Measurements from ENCODE around the gene GABARAP.

The GABARAP gene

DNA sequence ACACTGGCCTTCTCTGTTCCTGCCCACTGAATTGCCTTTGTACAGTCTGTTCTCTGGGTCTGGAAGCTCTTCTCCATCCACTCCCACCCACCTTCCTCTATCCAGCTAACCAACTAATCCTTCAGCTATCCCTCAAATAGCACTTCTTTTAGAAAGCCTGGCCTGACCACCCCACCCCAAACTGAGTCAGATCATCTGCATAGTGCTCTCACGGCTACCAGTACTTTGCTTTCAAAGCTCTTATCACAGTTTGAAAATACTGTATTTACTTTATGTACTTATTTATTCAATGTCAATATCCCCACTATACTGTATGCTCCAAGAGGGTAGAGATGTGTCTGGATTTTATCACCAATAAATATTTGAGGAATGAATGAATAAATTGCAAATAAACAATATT lies 24.5 kb upstream of the GABARAP start:
- TF ChIP-seq TCF12 (IDR thresholded peaks at IDR 0.05; ENCODE audit: low read depth): no peak
- no peak for TF ChIP-seq NFIC (IDR thresholded peaks at IDR 0.05)
- TF ChIP-seq, protein P1, sequence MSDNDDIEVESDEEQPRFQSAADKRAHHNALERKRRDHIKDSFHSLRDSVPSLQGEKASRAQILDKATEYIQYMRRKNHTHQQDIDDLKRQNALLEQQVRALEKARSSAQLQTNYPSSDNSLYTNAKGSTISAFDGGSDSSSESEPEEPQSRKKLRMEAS (IDR thresholded peaks at IDR 0.05): no peak
- no peak for TF ChIP-seq YY1 (IDR thresholded peaks at IDR 0.05; ENCODE audit: low read depth)

DNA sequence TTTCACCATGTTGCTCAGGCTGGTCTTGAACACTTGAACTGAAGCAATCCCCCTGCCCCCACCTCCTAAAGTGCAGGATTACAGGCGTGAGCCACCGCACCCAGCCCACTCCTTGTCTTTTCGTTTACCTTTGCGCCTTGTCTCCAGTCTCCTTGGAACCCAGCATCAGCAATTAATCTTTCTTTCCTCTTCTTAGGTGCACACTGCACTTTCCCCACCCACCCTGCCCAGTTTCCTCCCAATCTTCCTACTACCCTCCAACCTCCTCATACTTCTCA lies 21.5 kb upstream of the GABARAP start:
- TF ChIP-seq TEAD4 (IDR thresholded peaks at IDR 0.05) (no peak), EP300 (IDR thresholded peaks at IDR 0.05; ENCODE audit: borderline replicate concordance) (no peak), EGR1 (IDR thresholded peaks at IDR 0.05) (no peak), ZBTB7A (IDR thresholded peaks at IDR 0.05; ENCODE audit: low read depth) (no peak), FOXM1 (IDR thresholded peaks at IDR 0.05; ENCODE audit: borderline replicate concordance, low read depth) (no peak), CREB1 (IDR thresholded peaks at IDR 0.05; ENCODE audit: low read depth) (no peak), CEBPB (IDR thresholded peaks at IDR 0.05) (no peak), TAF1 (IDR thresholded peaks at IDR 0.05; ENCODE audit: low read depth) (no peak), TCF12 (IDR thresholded peaks at IDR 0.05; ENCODE audit: low read depth) (no peak), NFIC (IDR thresholded peaks at IDR 0.05) (no peak), YY1 (IDR thresholded peaks at IDR 0.05; ENCODE audit: low read depth) (no peak)
- TF ChIP-seq, protein P2, sequence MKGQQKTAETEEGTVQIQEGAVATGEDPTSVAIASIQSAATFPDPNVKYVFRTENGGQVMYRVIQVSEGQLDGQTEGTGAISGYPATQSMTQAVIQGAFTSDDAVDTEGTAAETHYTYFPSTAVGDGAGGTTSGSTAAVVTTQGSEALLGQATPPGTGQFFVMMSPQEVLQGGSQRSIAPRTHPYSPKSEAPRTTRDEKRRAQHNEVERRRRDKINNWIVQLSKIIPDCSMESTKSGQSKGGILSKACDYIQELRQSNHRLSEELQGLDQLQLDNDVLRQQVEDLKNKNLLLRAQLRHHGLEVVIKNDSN (IDR thresholded peaks at IDR 0.05): no peak
- TF ChIP-seq, protein P1 (IDR thresholded peaks at IDR 0.05): no peak

DNA sequence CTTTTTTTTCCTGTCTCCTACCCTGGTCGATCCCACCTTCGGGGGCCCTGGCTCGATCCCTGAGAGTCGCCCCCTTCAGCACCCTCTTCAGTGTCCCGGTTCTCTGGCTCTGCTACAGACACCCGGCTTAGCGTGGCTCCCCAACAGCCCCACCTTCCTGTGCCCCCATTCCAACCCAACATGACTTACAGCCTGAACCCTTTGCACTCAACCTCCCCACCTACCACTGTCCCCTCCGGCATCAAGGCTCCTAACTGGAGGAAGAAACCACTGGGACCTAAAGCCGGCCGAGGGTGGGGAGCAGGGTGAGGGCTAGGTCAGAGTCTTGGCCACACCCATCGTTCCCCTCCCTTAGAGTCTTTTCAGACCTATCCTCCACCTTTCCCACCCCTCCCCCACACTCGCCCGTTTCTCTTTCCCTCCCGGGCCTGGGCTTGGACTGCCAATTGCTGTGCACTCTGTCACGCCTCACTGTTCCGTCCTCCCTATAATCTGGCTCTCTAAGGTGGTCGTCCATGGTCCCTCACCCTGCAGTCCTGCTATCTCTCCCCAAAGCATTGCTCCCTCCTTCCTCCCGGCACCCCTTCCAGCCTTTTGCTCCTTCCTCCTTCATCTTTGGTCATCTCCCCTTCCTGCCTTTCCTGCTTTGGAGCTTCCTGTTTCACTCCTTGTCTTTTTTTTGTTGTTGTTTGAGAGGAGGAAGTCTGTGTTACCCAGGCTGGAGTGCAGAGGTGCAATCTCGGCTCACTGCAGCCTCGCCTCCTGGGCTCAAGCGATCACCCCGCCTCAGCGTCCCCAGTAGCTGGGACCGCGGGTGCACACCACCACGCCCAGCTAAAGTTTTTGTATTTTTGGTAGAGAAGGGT lies 20.9 kb upstream of the GABARAP start:
- TF ChIP-seq ZBTB7A (IDR thresholded peaks at IDR 0.05; ENCODE audit: low read depth): 0 out of 2 replicates have a peak, but pooled peaks have one; percentile 51
- TF ChIP-seq TAF1 (IDR thresholded peaks at IDR 0.05; ENCODE audit: low read depth): no peak

DNA sequence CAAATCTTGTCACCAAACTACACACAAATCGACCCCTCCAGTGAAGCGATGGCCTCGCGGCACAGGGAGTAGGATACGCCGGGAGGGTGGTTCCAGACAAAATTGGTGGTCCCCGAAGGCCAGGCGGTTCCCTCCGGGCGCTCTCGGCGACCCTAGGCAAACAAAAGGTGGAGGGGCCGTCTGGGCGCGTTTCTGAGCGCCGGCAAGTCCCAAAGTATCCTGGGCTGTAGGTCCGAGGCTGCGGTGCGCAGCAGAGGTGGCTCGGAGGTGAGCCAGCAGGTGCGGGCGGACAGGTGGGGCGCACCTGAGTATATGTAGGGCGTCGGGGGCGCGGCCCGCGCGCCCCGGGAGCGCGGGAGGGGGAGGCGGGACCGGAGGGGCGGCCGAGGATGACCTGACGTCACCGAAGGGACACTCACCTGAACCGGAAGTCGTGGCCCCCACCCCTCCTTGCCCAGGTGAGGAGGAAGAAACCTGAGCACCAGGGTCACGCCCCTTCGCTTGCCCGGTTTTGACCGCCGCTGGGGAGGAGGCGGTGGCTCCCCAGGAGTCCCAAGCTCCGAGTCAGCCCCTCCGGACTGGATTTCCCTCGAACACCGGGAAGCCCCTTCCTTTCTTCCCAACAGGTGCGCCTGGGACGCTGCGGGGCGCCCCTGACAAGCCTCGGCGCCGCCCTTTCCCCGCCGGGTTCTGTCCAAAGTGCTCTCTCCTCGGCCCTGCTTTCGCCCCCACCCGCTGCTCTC lies 20.1 kb upstream of the GABARAP start, which contains the start of gene CLDN7:
Gene CLDN7 (minus strand): TSS at position 287 of the 743 bp plus-strand sequence. CDS start 435 bp downstream, outside the sequence.
- TF ChIP-seq EGR1 (IDR thresholded peaks at IDR 0.05): no peak
- peak; percentile 80; the same call in 1 of the 2 replicates for TF ChIP-seq TCF12 (IDR thresholded peaks at IDR 0.05; ENCODE audit: low read depth)
- TF ChIP-seq TAF1 (IDR thresholded peaks at IDR 0.05; ENCODE audit: low read depth): peak; percentile 76
- TF ChIP-seq EP300 (IDR thresholded peaks at IDR 0.05; ENCODE audit: borderline replicate concordance): peak; percentile 48; the same call in 1 of the 2 replicates
- TF ChIP-seq, protein P3, sequence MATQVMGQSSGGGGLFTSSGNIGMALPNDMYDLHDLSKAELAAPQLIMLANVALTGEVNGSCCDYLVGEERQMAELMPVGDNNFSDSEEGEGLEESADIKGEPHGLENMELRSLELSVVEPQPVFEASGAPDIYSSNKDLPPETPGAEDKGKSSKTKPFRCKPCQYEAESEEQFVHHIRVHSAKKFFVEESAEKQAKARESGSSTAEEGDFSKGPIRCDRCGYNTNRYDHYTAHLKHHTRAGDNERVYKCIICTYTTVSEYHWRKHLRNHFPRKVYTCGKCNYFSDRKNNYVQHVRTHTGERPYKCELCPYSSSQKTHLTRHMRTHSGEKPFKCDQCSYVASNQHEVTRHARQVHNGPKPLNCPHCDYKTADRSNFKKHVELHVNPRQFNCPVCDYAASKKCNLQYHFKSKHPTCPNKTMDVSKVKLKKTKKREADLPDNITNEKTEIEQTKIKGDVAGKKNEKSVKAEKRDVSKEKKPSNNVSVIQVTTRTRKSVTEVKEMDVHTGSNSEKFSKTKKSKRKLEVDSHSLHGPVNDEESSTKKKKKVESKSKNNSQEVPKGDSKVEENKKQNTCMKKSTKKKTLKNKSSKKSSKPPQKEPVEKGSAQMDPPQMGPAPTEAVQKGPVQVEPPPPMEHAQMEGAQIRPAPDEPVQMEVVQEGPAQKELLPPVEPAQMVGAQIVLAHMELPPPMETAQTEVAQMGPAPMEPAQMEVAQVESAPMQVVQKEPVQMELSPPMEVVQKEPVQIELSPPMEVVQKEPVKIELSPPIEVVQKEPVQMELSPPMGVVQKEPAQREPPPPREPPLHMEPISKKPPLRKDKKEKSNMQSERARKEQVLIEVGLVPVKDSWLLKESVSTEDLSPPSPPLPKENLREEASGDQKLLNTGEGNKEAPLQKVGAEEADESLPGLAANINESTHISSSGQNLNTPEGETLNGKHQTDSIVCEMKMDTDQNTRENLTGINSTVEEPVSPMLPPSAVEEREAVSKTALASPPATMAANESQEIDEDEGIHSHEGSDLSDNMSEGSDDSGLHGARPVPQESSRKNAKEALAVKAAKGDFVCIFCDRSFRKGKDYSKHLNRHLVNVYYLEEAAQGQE (IDR thresholded peaks at IDR 0.05; ENCODE audit: low read depth): no peak
- no peak for TF ChIP-seq NFIC (IDR thresholded peaks at IDR 0.05)
- TF ChIP-seq, protein P2 (IDR thresholded peaks at IDR 0.05): 0 out of 2 replicates have a peak, but pooled peaks have one; percentile 11
- no peak for TF ChIP-seq RAD21 (IDR thresholded peaks at IDR 0.05; ENCODE audit: low read depth)
- TF ChIP-seq ZBTB7A (IDR thresholded peaks at IDR 0.05; ENCODE audit: low read depth): no peak; the same call in 1 of the 2 replicates
- no peak for TF ChIP-seq YY1 (IDR thresholded peaks at IDR 0.05; ENCODE audit: low read depth)
- peak; percentile 68 for TF ChIP-seq CREB1 (IDR thresholded peaks at IDR 0.05; ENCODE audit: low read depth)
- TF ChIP-seq, protein P1 (IDR thresholded peaks at IDR 0.05): peak; percentile 76
- peak; percentile 17; the same call in 1 of the 2 replicates for TF ChIP-seq TEAD4 (IDR thresholded peaks at IDR 0.05)
- no peak for TF ChIP-seq FOXM1 (IDR thresholded peaks at IDR 0.05; ENCODE audit: borderline replicate concordance, low read depth)
- TF ChIP-seq CEBPB (IDR thresholded peaks at IDR 0.05): no peak; the same call in 1 of the 2 replicates

DNA sequence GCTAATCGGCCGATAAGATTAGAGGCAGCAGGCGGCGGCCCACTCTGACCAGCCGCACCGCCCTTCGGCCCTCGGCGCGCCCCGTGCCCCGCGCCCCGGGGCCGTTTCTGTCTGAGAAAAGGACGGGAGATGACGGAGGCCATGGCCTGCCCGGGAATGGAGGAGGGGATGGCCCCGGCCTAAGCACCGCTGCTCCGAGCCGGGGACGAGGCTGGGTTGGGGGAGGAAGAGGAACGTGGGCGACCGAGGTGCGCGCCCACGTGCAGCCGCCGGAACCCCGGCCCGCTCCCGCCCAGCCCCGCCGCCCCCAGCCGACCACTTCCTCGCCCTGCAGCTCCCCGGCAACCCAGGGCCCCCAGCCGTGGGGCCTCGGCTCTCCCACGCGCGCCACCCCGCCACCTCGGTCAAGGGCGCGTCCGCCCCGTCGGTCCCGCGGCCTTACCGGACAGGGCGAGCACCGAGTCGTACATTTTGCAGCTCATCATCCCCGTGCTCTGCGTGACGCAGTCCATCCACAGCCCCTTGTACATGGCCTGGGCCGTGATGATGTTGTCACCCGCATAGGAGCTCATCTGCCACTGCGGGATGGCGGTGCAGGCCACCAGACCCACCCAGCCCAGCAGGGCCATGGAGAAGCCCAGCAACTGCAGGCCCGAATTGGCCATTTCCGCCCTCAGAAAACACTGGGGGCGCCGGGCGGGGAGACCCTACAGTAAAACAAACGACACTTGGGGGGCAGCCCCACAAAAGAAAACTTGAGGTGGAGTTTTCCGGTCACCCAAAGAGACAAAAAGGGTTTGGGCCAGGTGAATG lies 19.3 kb upstream of the GABARAP start:
- 0 out of 2 replicates have a peak, but pooled peaks have one; percentile 31 for TF ChIP-seq YY1 (IDR thresholded peaks at IDR 0.05; ENCODE audit: low read depth)
- TF ChIP-seq FOXM1 (IDR thresholded peaks at IDR 0.05; ENCODE audit: borderline replicate concordance, low read depth): no peak
- TF ChIP-seq, protein P1 (IDR thresholded peaks at IDR 0.05): 0 out of 2 replicates have a peak, but pooled peaks have one; percentile 35
- TF ChIP-seq ZBTB7A (IDR thresholded peaks at IDR 0.05; ENCODE audit: low read depth): no peak

All from Ishikawa (cell line).